Measurements from ENCODE around the gene FAM20B. TPM values are rescaled to one million over a fixed set of nuclear protein-coding genes. Genes with fewer than 3 reads are reported as not detected.
"Not testable (repeated sequence)": the region's sequence is repeated elsewhere in the genome, so short reads cannot be mapped to it uniquely, and the experiment has no call there.

The FAM20B gene
- total RNA-seq, 1 donor from 2014 or later = 33.8 TPM

DNA sequence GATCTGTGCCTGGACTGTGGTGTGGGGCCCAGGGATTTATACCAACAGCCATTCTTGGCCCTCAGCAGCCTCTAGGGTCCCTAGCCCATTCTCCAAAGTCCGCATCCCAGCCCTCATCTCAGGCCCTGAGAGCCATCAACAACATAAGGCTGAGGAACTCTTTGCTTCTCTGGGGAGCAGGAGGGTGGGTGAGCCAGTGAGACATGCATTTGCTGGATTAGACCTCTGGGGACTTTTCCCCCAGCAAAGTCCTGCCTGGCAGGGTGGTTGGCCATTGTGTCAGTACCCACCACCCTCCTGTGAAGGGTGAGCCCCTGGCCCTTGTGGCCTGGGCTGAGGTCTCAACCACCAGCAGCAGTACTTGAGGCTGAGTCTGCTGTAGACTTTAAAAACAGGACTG, 24.2 kb upstream of the FAM20B start:
- Histone ChIP-seq H3K4me2 (no peak overlapping the region), H3K9me3 (ENCODE audit: low read depth) (no peaks in the 10 kb centered on the region), H3K4me3 (no peak overlapping the region), H2AFZ (replicated peaks) (no peak overlapping the region), H3K79me2 (ENCODE audit: low read depth) (no peaks in the 10 kb centered on the region), H3K27ac (no peak overlapping the region), H3K4me1 (peaks cover 6% of the 10 kb centered on the region), H3K36me3 (no peaks in the 10 kb centered on the region), H3F3A (ENCODE audit: low read depth) (no peaks in the 10 kb centered on the region), H3K9ac (no peak overlapping the region), H4K20me1 (ENCODE audit: low read depth) (no peaks in the 10 kb centered on the region), H3K27me3 (no peaks in the 10 kb centered on the region)
- Mint-ChIP-seq H3K27me3 (ENCODE audit: insufficient read depth, low read depth) (peaks cover 14% of the 10 kb centered on the region), H3K4me3 (no peak overlapping the region), H3K9me3 (peaks cover 3% of the 10 kb centered on the region), H3K27ac (no peak overlapping the region), H3K4me1 (peaks cover 15% of the 10 kb centered on the region), H3K36me3 (no peaks in the 10 kb centered on the region)
- TF ChIP-seq, protein P1, sequence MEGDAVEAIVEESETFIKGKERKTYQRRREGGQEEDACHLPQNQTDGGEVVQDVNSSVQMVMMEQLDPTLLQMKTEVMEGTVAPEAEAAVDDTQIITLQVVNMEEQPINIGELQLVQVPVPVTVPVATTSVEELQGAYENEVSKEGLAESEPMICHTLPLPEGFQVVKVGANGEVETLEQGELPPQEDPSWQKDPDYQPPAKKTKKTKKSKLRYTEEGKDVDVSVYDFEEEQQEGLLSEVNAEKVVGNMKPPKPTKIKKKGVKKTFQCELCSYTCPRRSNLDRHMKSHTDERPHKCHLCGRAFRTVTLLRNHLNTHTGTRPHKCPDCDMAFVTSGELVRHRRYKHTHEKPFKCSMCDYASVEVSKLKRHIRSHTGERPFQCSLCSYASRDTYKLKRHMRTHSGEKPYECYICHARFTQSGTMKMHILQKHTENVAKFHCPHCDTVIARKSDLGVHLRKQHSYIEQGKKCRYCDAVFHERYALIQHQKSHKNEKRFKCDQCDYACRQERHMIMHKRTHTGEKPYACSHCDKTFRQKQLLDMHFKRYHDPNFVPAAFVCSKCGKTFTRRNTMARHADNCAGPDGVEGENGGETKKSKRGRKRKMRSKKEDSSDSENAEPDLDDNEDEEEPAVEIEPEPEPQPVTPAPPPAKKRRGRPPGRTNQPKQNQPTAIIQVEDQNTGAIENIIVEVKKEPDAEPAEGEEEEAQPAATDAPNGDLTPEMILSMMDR (IDR thresholded peaks at IDR 0.05) = no peak
- TF ChIP-seq EZH2phosphoT487 (IDR thresholded peaks at IDR 0.05) = no peak
- no peak for TF ChIP-seq EZH2 (IDR thresholded peaks at IDR 0.05)
- DNase-seq (ENCODE audit: low spot score) = no peak

DNA sequence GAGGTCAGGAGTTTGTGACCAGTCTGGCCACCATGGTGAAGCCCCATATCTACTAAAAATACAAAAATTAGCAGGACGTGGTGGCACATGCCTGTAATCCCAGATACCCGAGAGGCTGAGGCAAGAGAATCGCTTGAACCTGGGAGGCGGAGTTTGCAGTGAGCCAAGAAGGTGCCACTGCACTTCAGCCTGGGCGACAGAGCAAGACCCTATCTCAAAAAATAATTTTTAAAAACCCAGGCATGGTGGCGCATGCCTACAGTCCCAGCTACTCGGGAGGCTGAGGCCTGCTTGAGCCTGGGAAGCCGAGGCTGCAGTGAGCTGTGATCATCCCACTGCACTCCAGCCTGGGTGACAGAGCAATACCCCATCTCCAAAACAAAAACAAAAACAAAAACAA, 23.6 kb upstream of the FAM20B start:
- not testable (repeated sequence) for H3K9me3 Mint-ChIP-seq; H3K9me3 ChIP-seq (ENCODE audit: low read depth); H3K36me3 Mint-ChIP-seq; H3K27ac ChIP-seq; H3K9ac ChIP-seq; H3K27me3 ChIP-seq; H3F3A ChIP-seq (ENCODE audit: low read depth); H3K79me2 ChIP-seq (ENCODE audit: low read depth); H3K36me3 ChIP-seq; H3K4me1 ChIP-seq; H3K4me3 ChIP-seq; DNase-seq (ENCODE audit: low spot score); H4K20me1 ChIP-seq (ENCODE audit: low read depth)
- Histone ChIP-seq H3K4me2 (peak overlapping the region; percentile 66), H2AFZ (replicated peaks) (peak overlapping the region; percentile 92)
- Mint-ChIP-seq H3K4me3 (peak overlapping the region; percentile 75), H3K27ac (peak overlapping the region; percentile 70), H3K27me3 (ENCODE audit: insufficient read depth, low read depth) (peaks cover 11% of the 10 kb centered on the region), H3K4me1 (peaks cover 15% of the 10 kb centered on the region)

DNA sequence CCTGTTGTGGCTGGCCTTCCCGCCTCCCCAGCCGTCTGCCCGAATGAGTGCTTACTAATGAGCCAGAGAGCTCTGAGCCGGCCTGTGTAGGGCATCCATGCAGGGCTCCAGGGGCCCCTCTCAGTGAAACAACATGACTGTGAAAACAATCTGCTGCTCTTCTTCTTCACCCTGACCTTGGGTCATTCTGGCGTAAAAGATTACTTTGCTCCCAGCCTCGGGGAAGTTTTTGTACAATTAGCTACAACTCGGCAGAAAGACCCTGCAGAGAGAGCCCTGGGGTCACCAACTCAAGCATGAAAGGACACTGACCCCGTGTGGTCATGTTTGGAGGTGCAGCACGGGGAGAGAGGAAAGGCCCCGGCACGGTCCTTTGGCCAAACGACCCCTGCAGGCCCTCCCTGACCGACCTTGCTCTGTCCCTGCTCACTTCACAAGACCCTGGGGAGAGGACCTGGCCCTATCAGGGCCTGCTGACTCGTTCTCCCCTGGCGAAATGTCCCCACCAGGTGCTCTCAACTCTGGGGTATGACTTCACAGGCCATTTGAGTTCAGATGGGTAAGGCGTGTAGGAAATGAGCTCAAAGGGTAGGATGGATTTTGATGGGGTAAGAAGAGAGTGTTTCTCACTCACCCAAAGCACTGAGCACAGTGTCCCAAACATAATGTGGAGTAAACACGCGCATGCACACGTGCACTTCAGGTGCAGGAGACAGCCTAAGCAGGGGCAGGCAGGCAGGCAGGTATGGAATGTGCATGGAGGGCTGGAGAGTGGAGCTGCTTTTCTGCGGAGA, 22.9 kb upstream of the FAM20B start:
- H3K36me3 Mint-ChIP-seq = no peaks in the 10 kb centered on the region
- Histone ChIP-seq H3K9me3 (ENCODE audit: low read depth) (no peaks in the 10 kb centered on the region), H3K4me1 (peaks cover 6% of the 10 kb centered on the region), H3K27ac (no peak overlapping the region), H3K4me3 (no peak overlapping the region), H3K9ac (no peak overlapping the region), H3K79me2 (ENCODE audit: low read depth) (no peaks in the 10 kb centered on the region), H3K36me3 (no peaks in the 10 kb centered on the region), H4K20me1 (ENCODE audit: low read depth) (no peaks in the 10 kb centered on the region), H3F3A (ENCODE audit: low read depth) (no peaks in the 10 kb centered on the region), H3K4me2 (peak overlapping the region; percentile 66), H2AFZ (replicated peaks) (peak overlapping the region; percentile 92), H3K27me3 (no peaks in the 10 kb centered on the region)
- peak overlapping the region; percentile 75 for H3K4me3 Mint-ChIP-seq
- no peaks in the 10 kb centered on the region for H3K9me3 Mint-ChIP-seq
- H3K27ac Mint-ChIP-seq = peak overlapping the region; percentile 70
- H3K27me3 Mint-ChIP-seq (ENCODE audit: insufficient read depth, low read depth) = peaks cover 9% of the 10 kb centered on the region
- TF ChIP-seq EZH2 (IDR thresholded peaks at IDR 0.05) = no peak
- TF ChIP-seq EZH2phosphoT487 (IDR thresholded peaks at IDR 0.05) = no peak
- TF ChIP-seq, protein P1 (IDR thresholded peaks at IDR 0.05) = peak; percentile 98
- peaks cover 15% of the 10 kb centered on the region for H3K4me1 Mint-ChIP-seq
- DNase-seq (ENCODE audit: low spot score) = peak; percentile 93

GRCh38 chr1:179003512-179004066, 22.1 kb upstream of the FAM20B start:
- Mint-ChIP-seq H3K27ac (no peak overlapping the region), H3K4me3 (no peak overlapping the region)
- no peaks in the 10 kb centered on the region for H3F3A ChIP-seq (ENCODE audit: low read depth)

More at GRCh38 chr1:179003512-179004066, 22.1 kb upstream of the FAM20B start:
- no peaks in the 10 kb centered on the region for H3K27me3 ChIP-seq
- no peaks in the 10 kb centered on the region for H3K36me3 ChIP-seq
- no peak overlapping the region for H3K27ac ChIP-seq
- no peaks in the 10 kb centered on the region for H3K79me2 ChIP-seq (ENCODE audit: low read depth)
- TF ChIP-seq EZH2phosphoT487 (IDR thresholded peaks at IDR 0.05) = no peak
- no peak for TF ChIP-seq EZH2 (IDR thresholded peaks at IDR 0.05)
- TF ChIP-seq, protein P1 (IDR thresholded peaks at IDR 0.05) = no peak
- H3K4me3 ChIP-seq = no peak overlapping the region
- H3K9me3 ChIP-seq (ENCODE audit: low read depth) = no peaks in the 10 kb centered on the region
- H3K4me2 ChIP-seq = no peak overlapping the region
- Mint-ChIP-seq H3K9me3 (no peaks in the 10 kb centered on the region), H3K4me1 (peaks cover 15% of the 10 kb centered on the region), H3K27me3 (ENCODE audit: insufficient read depth, low read depth) (peaks cover 9% of the 10 kb centered on the region), H3K36me3 (no peaks in the 10 kb centered on the region)
- H3K9ac ChIP-seq = no peak overlapping the region
- H4K20me1 ChIP-seq (ENCODE audit: low read depth) = no peaks in the 10 kb centered on the region
- H3K4me1 ChIP-seq = peaks cover 6% of the 10 kb centered on the region
- no peak for DNase-seq (ENCODE audit: low spot score)
- H2AFZ ChIP-seq (replicated peaks) = peak overlapping the region; percentile 92
